Heart left ventricle (tissue), 13 donors: ENCODE results near the gene ASIC4.

Experiments
- CTCF ChIP-seq, 12 donors: fragments of 200-600 bp; sonication (generic) in 4 of 12; IDR thresholded peaks; one replicate each; pipeline versions ENCODE4 v1.5.0 to v1.8.0; 2018 to 2022; ENCODE audit warnings: antibody characterized with exemption in 12 of 12, mild to moderate bottlenecking in 5 of 12
- POLR2A ChIP-seq, 2 donors: fragments of 450-650 bp; IDR thresholded peaks; one replicate each; pipeline ENCODE4 v1.6.1; 2017; ENCODE audit warnings: antibody characterized with exemption in 2 of 2, mild to moderate bottlenecking in 2 of 2, moderate library complexity in 2 of 2
- donor health status: ischemic (EF 13 %, LVEDD 7.1; RV severe dilation, severe dysfunction).
- donor health status: DM: no; HTN: yes; CAD: no.
- donor health status: DM: no; HTN: no; CAD: no.
- donor health status: ischemic (EF 25% LVEDD 6.9; RV normal size, moderate dysfunction).
- donor health status: ischemic (EF 25% LVEDD 5.7; RV mildly dilated, moderate dysfunction).
- donor health status: ischemic (EF 35%, LVEDD 5.7; RV mildly dilated, moderate dysfunction).
- donor health status: nonischemic (EF 11% LVEDD 7.7; RV severe dilation, severe dysfunction).
- donor health status: DM: yes; HTN: yes; CAD: no.
- donor health status: PGD.
- donor health status: ischemic (EF 29% LVEDD 5.4; RV normal size, mild dysfunction).
- donor health status: nonischemic (EF 23%, LVEDD 6.1; RV moderate dilation, normal function).

- peak; percentile 25 to 69 (median 56) for TF ChIP-seq CTCF (IDR thresholded peaks at IDR 0.05)
- TF ChIP-seq POLR2A (IDR thresholded peaks at IDR 0.05): no peak
These were observed 7.0 kb downstream of the ASIC4 start for GRCh38 chr2:219521066-219521880.
